GM23338 (cell line): ENCODE results near the gene ZGPAT. TPM values are rescaled to one million over a fixed set of nuclear protein-coding genes. Genes with fewer than 3 reads are reported as not detected.

Source experiments
- ATAC-seq: fragments of 200-7000 bp; cut with Tn5 transposase; 3 replicates; pipeline ENCODE4 v1.9.1; 2020
- DNase-seq: peaks from one replicate; pipeline ENCODE4 v3.0.0-alpha.2; 2015; ENCODE audit warnings: low spot score
- H2AFZ ChIP-seq: fragments of 200-600 bp; sonication (generic); 2 replicates; pipeline ENCODE4 v1.8.0; 2016; ENCODE audit warnings: antibody characterized with exemption, mild to moderate bottlenecking, moderate library complexity
- H3F3A ChIP-seq: fragments of 200-600 bp; sonication (generic); replicated peaks from 2 replicates; pipeline ENCODE4 v1.8.0; 2017; ENCODE audit warnings: antibody characterized with exemption, mixed run types, low read depth
- H3K27ac ChIP-seq: fragments of 200-600 bp; sonication (generic); 2 replicates; pipeline ENCODE4 v1.6.1; 2016; ENCODE audit warnings: low read depth
- H3K27me3 ChIP-seq: fragments of 200-600 bp; sonication (generic); 2 replicates; pipeline ENCODE4 v1.8.0; 2016; ENCODE audit warnings: mild to moderate bottlenecking, mixed run types, moderate library complexity; ENCODE audit not compliant: insufficient read depth
- H3K36me3 ChIP-seq: fragments of 200-600 bp; sonication (generic); 2 replicates; pipeline ENCODE4 v1.8.0; 2016; ENCODE audit warnings: mild to moderate bottlenecking; ENCODE audit not compliant: insufficient read depth
- H3K4me1 ChIP-seq: fragments of 200-600 bp; sonication (generic); 2 replicates; pipeline ENCODE4 v1.8.0; 2016; ENCODE audit warnings: mild to moderate bottlenecking, moderate library complexity; ENCODE audit not compliant: insufficient read depth
- H3K4me2 ChIP-seq: fragments of 200-600 bp; sonication (generic); 2 replicates; pipeline ENCODE4 v1.7.1; 2017; ENCODE audit warnings: mixed run types
- H3K4me3 ChIP-seq: fragments of 200-600 bp; sonication (generic); 2 replicates; pipeline ENCODE4 v1.6.1; 2016; ENCODE audit warnings: mixed run types
- H3K79me2 ChIP-seq: fragments of 200-600 bp; sonication (generic); replicated peaks from 2 replicates; pipeline ENCODE4 v1.8.0; 2017; ENCODE audit warnings: mild to moderate bottlenecking; ENCODE audit not compliant: insufficient read depth
- H3K9me2 ChIP-seq: fragments of 200-600 bp; sonication (generic); 2 replicates; pipeline ENCODE4 v1.8.0; 2017; ENCODE audit not compliant: insufficient read depth
- H4K20me1 ChIP-seq: fragments of 200-600 bp; sonication (generic); replicated peaks from 2 replicates; pipeline ENCODE4 v1.8.0; 2017; ENCODE audit warnings: mild to moderate bottlenecking; ENCODE audit not compliant: insufficient read depth
- H3K27ac Mint-ChIP-seq: 2 replicates; pipeline ENCODE4 v1.8.0; 2020; ENCODE audit warnings: inconsistent platforms, mild to moderate bottlenecking, moderate library complexity, mixed read lengths
- H3K27me3 Mint-ChIP-seq: 3 replicates; pipeline ENCODE4 v1.8.0; 2022; ENCODE audit warnings: low read depth, mild to moderate bottlenecking, moderate library complexity, mixed read lengths, inconsistent platforms; ENCODE audit not compliant: insufficient read depth, poor library complexity
- H3K36me3 Mint-ChIP-seq: 3 replicates; pipeline ENCODE4 v1.8.0; 2021; ENCODE audit warnings: low read depth, mild to moderate bottlenecking, inconsistent platforms, moderate library complexity, mixed read lengths
- H3K4me1 Mint-ChIP-seq: 3 replicates; pipeline ENCODE4 v1.8.0; 2020; ENCODE audit warnings: mild to moderate bottlenecking, inconsistent platforms, mixed read lengths
- H3K4me3 Mint-ChIP-seq: 3 replicates; pipeline ENCODE4 v1.8.0; 2021; ENCODE audit warnings: moderate library complexity, mild to moderate bottlenecking, inconsistent platforms, mixed read lengths
- H3K9me3 Mint-ChIP-seq: 3 replicates; pipeline ENCODE4 v1.8.0; 2020; ENCODE audit warnings: moderate library complexity, mild to moderate bottlenecking, inconsistent platforms, mixed read lengths
- ETS1 ChIP-seq: IDR thresholded peaks from 2 replicates; pipeline ENCODE4 v1.6.1; 2016; ENCODE audit warnings: antibody characterized with exemption
- POLR2AphosphoS5 ChIP-seq: IDR thresholded peaks from 2 replicates; pipeline ENCODE4 v1.6.1; 2016; ENCODE audit warnings: antibody characterized with exemption, low read depth
- ZNF462 ChIP-seq: fragments of 250-450 bp; sonication (Bioruptor Pico); IDR thresholded peaks from 2 replicates; pipeline ENCODE4 v1.5.0; 2020; ENCODE audit warnings: mild to moderate bottlenecking, moderate library complexity
- polyA plus RNA-seq: library from polyadenylated mRNA; unstranded; fragments of >200 nt; fragmentation: Nextera tagmentation; extraction: Ambion mirVana; gene quantifications from 2 replicates; pipeline ENCODE4 v1.2.1, GENCODE V29; 2016
- total RNA-seq: library from RNA; depleted of rRNA; stranded (reverse); fragments of >200 nt; shearing (Covaris generic); gene quantifications from 2 replicates; pipeline ENCODE4 v1.2.3, GENCODE V29; 2014

Gene ZGPAT
- total and polyA plus RNA-seq, 2 experiments from 2014 or later, result 25.0 to 39.2 TPM

DNA sequence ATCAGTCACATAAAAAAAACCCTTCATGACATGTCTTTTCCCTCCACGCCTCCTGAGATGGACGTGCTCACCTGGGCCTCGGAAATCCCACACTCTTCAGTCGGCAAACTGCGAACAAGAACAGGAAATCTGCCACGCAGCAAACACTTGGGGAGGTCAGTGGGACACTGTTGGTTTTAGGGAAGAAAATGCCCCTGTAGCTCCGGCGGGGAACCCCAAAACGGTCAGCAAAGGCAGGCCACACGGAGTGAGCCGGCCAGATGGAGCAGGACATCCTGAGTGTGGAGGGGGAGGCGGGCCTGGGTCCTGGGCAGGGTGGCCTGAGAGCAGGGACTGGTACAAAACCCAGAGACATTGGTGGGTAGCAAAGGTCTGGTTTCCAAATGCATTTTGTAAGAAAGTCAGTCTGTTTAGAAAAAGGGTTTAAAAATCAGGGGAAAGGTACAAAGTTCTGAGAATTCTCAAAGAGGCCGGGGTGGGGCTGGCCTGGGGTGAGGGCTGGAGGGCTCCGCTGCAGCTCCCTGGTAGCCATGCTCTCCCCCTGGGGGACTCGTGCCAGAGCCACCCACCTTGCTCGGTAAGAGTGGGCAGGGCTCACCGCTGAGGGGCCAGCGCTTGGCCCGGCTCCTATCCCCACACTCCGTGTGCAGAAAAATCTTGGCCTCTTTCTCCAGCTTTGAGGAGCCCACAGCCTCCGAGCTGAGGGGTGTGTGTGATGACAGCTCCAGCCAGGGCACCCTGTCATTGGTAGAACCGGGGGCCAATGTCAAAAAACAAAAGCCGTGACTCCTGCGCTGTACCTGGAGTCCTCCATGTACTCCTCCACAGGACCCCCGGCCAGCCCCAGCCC lies 37.0 kb downstream of the ZGPAT start:
- Histone ChIP-seq H3K4me2 (no peak overlapping the region), H2AFZ (no peak overlapping the region), H3K27me3 (no peaks in the 10 kb centered on the region), H3K4me1 (peaks cover 7% of the 10 kb centered on the region; the same call in 1 of the 2 replicates), H3K27ac (peak overlapping the region; percentile 59; the same call in 1 of the 2 replicates), H4K20me1 (no peaks in the 10 kb centered on the region), H3F3A (peaks cover 15% of the 10 kb centered on the region; the same call in 1 of the 2 replicates), H3K36me3 (no peaks in the 10 kb centered on the region), H3K4me3 (no peak overlapping the region), H3K9me2 (no peaks in the 10 kb centered on the region), H3K79me2 (no peaks in the 10 kb centered on the region)
- DNase-seq, result no peak
- TF ChIP-seq POLR2AphosphoS5 (peak; percentile 32; the same call in 1 of the 2 replicates), ETS1 (no peak), ZNF462 (CRISPR knock-in tag) (no peak)
- no peak overlapping the region for H3K27ac Mint-ChIP-seq
- peaks cover 3% of the 10 kb centered on the region for H3K27me3 Mint-ChIP-seq
- peaks cover 8% of the 10 kb centered on the region for H3K36me3 Mint-ChIP-seq
- no peak overlapping the region for H3K4me3 Mint-ChIP-seq
- no peaks in the 10 kb centered on the region; the same call in 2 of the 3 replicates for H3K9me3 Mint-ChIP-seq
- no peaks in the 10 kb centered on the region; the same call in 2 of the 3 replicates for H3K4me1 Mint-ChIP-seq
- ATAC-seq, result no peak
